ENCODE results near the gene ABCA10.

Gene ABCA10

DNA sequence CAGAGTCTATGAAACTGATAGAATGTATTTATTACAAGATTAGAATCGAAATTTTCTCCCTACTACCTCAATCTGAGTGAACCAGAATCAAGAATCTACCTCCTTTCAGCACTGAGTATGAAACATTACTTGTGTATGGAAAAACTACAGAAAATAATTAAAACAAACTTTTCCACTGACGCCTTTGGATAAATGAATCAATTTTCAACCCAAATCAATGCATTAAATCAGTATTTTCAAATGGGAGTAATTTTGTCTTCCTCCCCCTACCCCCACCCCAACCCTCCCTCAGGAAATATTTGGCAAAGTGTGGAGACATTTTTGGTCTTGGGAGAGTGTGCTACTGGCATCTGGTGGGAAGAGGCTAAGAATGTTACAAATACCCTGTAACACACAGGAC lies 7.8 kb upstream of the ABCA10 start:
- Histone ChIP-seq H3K4me1 (ENCODE audit: control insufficient read depth in 1 of 2, insufficient read depth in 1 of 2, low read depth in 1 of 2, low read length in 1 of 2) (no peaks in the 10 kb centered on the region), H3K9me3 (no peaks in the 10 kb centered on the region), H3K27ac (no peak overlapping the region), H3K27me3 (no peaks in the 10 kb centered on the region), H3K4me3 (ENCODE audit: low read depth in 1 of 2, low read length in 1 of 2) (no peak overlapping the region), H3K36me3 (peaks cover 13% of the 10 kb centered on the region)
- no peak for TF ChIP-seq CTCF (IDR thresholded peaks at IDR 0.05)

- Histone ChIP-seq H3K4me3 (ENCODE audit: low read depth in 1 of 2, low read length in 1 of 2) (no peak overlapping the region), H3K27ac (no peak overlapping the region), H3K36me3 (peaks cover 9% of the 10 kb centered on the region), H3K4me1 (ENCODE audit: control insufficient read depth in 1 of 2, insufficient read depth in 1 of 2, low read depth in 1 of 2, low read length in 1 of 2) (no peaks in the 10 kb centered on the region), H3K9me3 (no peaks in the 10 kb centered on the region), H3K27me3 (no peaks in the 10 kb centered on the region)
- TF ChIP-seq CTCF (IDR thresholded peaks at IDR 0.05) = peak; percentile 24
These were observed 6.9 kb upstream of the ABCA10 start for GRCh38 chr17:69235338-69236058.

DNA sequence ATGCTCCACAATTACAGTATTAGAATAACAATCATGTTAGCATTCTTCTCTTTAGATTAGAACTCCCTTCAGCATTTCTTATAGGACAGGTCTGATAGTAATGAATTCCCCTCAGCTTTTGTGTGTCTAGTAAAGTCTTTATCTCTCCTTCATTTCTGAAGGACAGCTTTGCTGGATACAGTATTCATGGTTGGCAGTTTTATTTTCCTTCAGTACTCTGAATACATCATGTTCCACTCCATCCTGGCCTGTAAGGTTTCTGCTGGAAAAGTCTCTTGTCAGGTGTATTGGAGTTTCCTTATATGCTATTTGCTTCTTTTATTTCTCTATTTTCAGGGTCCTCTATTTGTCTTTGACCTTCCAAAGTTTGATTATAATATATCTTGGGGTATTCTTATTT lies 4.0 kb upstream of the ABCA10 start:
- Histone ChIP-seq H3K27ac (no peak overlapping the region), H3K36me3 (no peaks in the 10 kb centered on the region), H3K4me3 (ENCODE audit: low read depth in 1 of 2, low read length in 1 of 2) (no peak overlapping the region), H3K9me3 (no peaks in the 10 kb centered on the region), H3K27me3 (no peaks in the 10 kb centered on the region), H3K4me1 (ENCODE audit: control insufficient read depth in 1 of 2, insufficient read depth in 1 of 2, low read depth in 1 of 2, low read length in 1 of 2) (no peaks in the 10 kb centered on the region)
- no peak for TF ChIP-seq CTCF (IDR thresholded peaks at IDR 0.05)

DNA sequence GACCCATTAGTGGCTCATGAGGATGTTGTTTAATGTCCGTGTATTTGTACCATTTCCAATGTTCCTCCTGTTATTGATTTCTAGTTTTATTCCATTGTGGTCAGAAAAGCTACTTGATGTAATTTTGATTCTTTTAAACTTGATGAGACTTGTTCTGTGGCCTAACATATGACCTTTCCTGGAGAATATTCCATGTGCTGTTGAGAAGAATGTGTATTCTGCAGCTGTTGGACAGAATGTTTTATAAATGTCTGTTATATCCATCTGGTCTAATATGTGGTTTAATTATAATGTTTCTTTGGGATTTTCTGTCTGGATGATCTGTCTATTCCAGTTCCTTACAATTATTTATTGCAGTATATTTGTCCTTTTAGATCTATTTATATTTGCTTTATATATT lies 2.9 kb upstream of the ABCA10 start:
- Histone ChIP-seq H3K9me3 (no peaks in the 10 kb centered on the region), H3K4me3 (ENCODE audit: low read depth in 1 of 2, low read length in 1 of 2) (no peak overlapping the region), H3K27ac (no peak overlapping the region), H3K27me3 (no peaks in the 10 kb centered on the region), H3K4me1 (ENCODE audit: control insufficient read depth in 1 of 2, insufficient read depth in 1 of 2, low read depth in 1 of 2, low read length in 1 of 2) (no peaks in the 10 kb centered on the region), H3K36me3 (no peaks in the 10 kb centered on the region)
- no peak for TF ChIP-seq CTCF (IDR thresholded peaks at IDR 0.05)

DNA sequence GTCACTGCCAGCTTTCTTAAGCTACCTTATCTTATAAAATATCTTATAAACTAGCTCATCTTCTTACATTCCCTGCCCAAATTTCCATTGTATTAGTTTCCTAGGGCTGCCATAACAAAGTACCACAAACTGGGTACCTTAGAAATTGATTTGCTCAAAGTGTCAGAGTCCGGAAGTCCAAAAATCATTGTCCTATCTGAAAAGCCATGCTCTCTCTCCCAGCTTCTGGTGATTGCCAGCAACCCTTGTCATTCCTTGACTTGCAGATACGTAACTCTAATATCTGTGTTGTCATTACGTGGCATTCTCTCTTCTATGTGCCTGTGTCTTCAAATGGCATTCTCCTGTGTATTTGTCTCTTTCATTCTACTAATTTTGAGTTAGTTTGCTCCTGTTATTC lies 2.3 kb upstream of the ABCA10 start:
- no peaks in the 10 kb centered on the region for H3K36me3 ChIP-seq
- H3K27me3 ChIP-seq = no peaks in the 10 kb centered on the region
- TF ChIP-seq CTCF (IDR thresholded peaks at IDR 0.05) = no peak
- H3K4me3 ChIP-seq (ENCODE audit: low read depth in 1 of 2, low read length in 1 of 2) = no peak overlapping the region
- H3K9me3 ChIP-seq = no peaks in the 10 kb centered on the region
- no peak overlapping the region for H3K27ac ChIP-seq
- no peaks in the 10 kb centered on the region for H3K4me1 ChIP-seq (ENCODE audit: control insufficient read depth in 1 of 2, insufficient read depth in 1 of 2, low read depth in 1 of 2, low read length in 1 of 2)

Data from neutrophil (primary cell).